GM12873 (cell line): ENCODE data around the gene ENTPD6.

Source experiments
- CTCF ChIP-seq: IDR thresholded peaks from 2 replicates; pipeline ENCODE4 v1.5.1; 2012; ENCODE audit warnings: low read depth, mild to moderate bottlenecking, moderate library complexity, low read length, control low read depth; ENCODE audit not compliant: insufficient read depth; ENCODE audit errors: missing control alignments

The ENTPD6 gene

GRCh38 chr20:25275813-25276532 lies 80.5 kb downstream of the ENTPD6 start:
- no peak for TF ChIP-seq CTCF
